ENCODE results near the gene CLINT1. TPM values are rescaled to one million over a fixed set of nuclear protein-coding genes. Genes with fewer than 3 reads are reported as not detected.

Gene CLINT1
- total RNA-seq, 8 experiments from 2014 or later = 31.8 to 83.5 (median 53.8) TPM

DNA sequence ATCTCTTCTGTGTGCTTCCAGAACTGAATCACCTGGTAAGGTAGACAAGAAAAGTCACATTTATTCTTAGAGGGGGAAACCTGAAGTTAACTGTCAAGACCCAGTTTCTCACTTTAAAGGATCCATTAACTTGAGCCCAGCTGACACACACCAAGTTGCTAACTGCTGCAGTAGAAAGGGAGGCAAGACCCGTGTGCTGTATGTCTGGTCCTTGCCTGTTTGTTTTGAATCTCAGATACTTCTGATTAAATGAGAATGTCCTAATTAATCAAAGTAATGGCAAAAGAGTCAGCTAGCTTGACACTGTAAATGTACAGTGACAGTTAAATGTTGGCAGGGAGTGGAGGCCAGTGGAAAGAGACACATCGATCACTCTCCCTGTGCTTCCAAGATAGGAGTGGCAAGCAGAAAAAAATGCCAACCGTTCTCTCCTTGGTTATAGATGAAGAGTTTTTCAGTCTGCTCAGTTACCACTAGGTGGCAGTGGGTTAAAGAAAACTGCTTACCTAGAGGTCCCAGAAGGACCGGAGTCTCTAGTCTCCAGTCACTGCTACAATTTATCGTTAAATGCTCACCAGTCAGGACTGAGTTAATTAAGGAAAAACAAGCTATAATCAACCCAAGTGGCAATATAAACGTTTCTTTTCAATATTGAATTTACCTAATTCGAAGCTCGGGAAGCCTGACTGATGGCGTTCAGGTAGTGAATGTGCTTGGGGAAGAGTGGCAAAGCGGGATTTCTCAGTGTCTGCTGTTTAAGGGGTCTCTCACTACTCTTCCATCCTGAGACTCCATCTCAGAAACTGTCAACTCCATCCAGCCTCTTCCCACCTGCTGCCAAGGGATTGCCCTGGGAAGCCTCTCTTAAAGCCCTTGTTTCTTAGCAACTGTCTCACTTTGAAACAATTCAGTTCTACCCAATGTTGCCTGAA, 97.0 kb downstream of the CLINT1 start:
- Histone ChIP-seq H3K27ac (no peak overlapping the region), H3K4me3 (no peak overlapping the region), H3K4me1 (replicated peaks in 1 of 2) (peaks cover 10 to 17% of the 10 kb centered on the region in 2 donors)
- 8 to 100% (median 39%) methylated on average over 2 to 10 of the region's 10 CpGs for WGBS, 10 experiments
- in situ Hi-C loops (cut with MboI; ENCODE audit: low pct_unique_long_range_greater_than_20kb in 2 of 9, low sequenced_read_pairs in 9 of 9, unreplicated experiment in 9 of 9) = loop anchor here in 4 of 9 experiments (25.0 kb wide), 2 partner anchors 1350 to 1375 kb away; no protein-coding TSS in a partner anchor
- ATAC-seq (replicated peaks in 6 of 8) = peak; percentile 95 to 99 (median 98)

DNA sequence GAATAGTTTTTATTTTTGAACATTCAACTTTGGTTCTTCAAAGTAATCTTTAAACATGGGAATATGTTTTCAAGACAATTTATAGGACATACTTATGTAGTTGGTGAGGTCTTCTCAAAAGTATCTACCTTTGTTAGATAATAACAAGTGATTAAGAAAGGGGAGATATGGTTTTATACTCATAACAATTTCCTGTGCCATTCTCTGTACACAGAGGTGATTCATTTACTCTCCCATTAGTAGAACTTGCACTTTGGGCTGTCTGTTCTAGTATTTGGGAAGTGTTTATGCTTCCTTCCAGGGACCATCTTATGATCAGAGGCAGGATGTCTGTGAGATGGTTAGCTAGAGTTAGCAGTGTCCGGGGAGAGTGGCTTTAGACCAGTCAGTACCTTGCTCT, 100.2 kb downstream of the CLINT1 start:
- no peak overlapping the region for H3K4me3 ChIP-seq
- H3K4me1 ChIP-seq (replicated peaks in 1 of 2) = peaks cover 6 to 11% of the 10 kb centered on the region in 2 donors
- H3K27ac ChIP-seq = no peak overlapping the region
- ATAC-seq (replicated peaks in 6 of 8) = no peak
- 80 to 100% (median 100%) methylated on average over 1 of the region's 1 CpG; no CpG with 5 or more reads in 5 of the 10 experiments for WGBS, 10 experiments
- in situ Hi-C loops (cut with MboI; ENCODE audit: low pct_unique_long_range_greater_than_20kb in 2 of 9, low sequenced_read_pairs in 9 of 9, unreplicated experiment in 9 of 9) = loop anchor here in 4 of 9 experiments (25.0 kb wide), 2 partner anchors 1354 to 1379 kb away; no protein-coding TSS in a partner anchor

DNA sequence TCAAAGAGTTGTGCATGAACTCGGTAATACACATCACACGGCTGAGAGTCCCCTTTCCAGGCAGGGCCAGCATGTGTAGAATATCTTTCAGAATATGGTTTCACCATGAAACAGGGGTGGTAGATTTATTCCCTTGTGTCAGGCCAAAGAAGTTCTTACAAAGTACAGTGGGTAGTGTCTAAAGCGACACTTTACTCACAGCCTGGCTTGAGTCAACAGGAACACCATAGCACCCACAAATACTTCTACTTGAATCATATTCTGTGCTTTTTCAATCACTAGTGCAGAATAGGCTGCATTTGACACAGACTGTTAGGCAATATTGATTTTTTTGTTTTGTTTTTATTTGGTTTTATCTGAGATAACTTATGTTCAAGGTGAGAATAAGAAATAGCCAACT, 102.8 kb downstream of the CLINT1 start:
- no peak overlapping the region for H3K4me3 ChIP-seq
- 90 to 100% (median 100%) methylated on average over 1 to 3 of the region's 3 CpGs; no CpG with 5 or more reads in 3 of the 10 experiments for WGBS, 10 experiments
- H3K27ac ChIP-seq = no peak overlapping the region
- H3K4me1 ChIP-seq (replicated peaks in 1 of 2) = no peaks in the 10 kb centered on the region
- in situ Hi-C loops (cut with MboI; ENCODE audit: low pct_unique_long_range_greater_than_20kb in 2 of 9, low sequenced_read_pairs in 9 of 9, unreplicated experiment in 9 of 9) = loop anchor here in 4 of 9 experiments (25.0 kb wide), 2 partner anchors 1356 to 1381 kb away; no protein-coding TSS in a partner anchor
- ATAC-seq (replicated peaks in 6 of 8) = no peak

DNA sequence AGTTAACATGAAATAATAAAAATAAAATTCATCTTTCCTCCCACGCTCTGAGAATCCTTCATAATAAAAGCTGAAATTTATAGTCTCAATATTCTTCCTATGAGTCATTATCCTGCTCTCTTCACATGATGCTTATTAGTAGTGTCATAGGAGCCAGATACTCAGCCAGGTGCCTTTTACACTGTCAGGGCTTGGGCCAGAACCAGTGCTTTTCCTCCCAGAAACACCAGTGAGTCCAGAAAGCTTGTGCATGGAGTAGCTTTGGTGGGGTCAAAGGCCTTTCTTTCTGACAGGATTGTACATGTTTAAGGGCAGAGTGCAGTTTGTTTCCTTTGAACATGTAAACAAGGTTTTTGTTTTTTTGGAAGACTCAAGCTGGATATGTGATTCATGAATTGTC, 108.6 kb downstream of the CLINT1 start:
- 50 to 100% (median 78%) methylated on average over 1 of the region's 1 CpG; no CpG with 5 or more reads in 7 of the 10 experiments for WGBS, 10 experiments
- H3K4me3 ChIP-seq = no peak overlapping the region
- no peak overlapping the region for H3K27ac ChIP-seq
- peak in 3 of 8 experiments; percentile 13 to 42 (median 40) for ATAC-seq (replicated peaks in 6 of 8)
- peaks cover 0 to 1% of the 10 kb centered on the region in 2 donors for H3K4me1 ChIP-seq (replicated peaks in 1 of 2)
- in situ Hi-C loops (cut with MboI; ENCODE audit: low pct_unique_long_range_greater_than_20kb in 2 of 9, low sequenced_read_pairs in 9 of 9, unreplicated experiment in 9 of 9) = loop anchor here in 4 of 9 experiments (25.0 kb wide), 2 partner anchors 1362 to 1387 kb away; no protein-coding TSS in a partner anchor

DNA sequence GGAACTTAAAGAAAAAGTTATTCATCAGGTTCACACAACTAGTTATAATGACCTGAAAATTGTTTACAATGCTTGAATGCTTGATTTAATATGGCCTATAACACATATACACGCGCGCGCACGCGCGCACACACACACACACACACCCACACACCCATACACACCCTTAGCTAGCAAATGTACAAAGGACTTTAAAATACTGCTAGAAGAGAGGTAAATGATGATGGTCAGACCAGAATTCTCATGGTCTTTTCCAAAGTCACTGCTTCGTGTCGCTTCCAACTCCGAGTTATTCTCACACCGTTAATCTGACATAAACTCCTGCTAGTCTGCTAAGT, 109.5 kb downstream of the CLINT1 start:
- Histone ChIP-seq H3K4me3 (no peak overlapping the region), H3K4me1 (replicated peaks in 1 of 2) (peaks cover 0 to 6% of the 10 kb centered on the region in 2 donors), H3K27ac (no peak overlapping the region)
- WGBS, 10 experiments = 67 to 100% (median 89%) methylated on average over 4 to 11 of the region's 11 CpGs; no CpG with 5 or more reads in 2 of the 10 experiments
- in situ Hi-C loops (cut with MboI; ENCODE audit: low pct_unique_long_range_greater_than_20kb in 2 of 9, low sequenced_read_pairs in 9 of 9, unreplicated experiment in 9 of 9) = loop anchor here in 4 of 9 experiments (25.0 kb wide), 2 partner anchors 412 to 612 kb away; partner anchors contain the start of gene MED7 (in 1 of the 4)
- no peak for ATAC-seq (replicated peaks in 6 of 8)

DNA sequence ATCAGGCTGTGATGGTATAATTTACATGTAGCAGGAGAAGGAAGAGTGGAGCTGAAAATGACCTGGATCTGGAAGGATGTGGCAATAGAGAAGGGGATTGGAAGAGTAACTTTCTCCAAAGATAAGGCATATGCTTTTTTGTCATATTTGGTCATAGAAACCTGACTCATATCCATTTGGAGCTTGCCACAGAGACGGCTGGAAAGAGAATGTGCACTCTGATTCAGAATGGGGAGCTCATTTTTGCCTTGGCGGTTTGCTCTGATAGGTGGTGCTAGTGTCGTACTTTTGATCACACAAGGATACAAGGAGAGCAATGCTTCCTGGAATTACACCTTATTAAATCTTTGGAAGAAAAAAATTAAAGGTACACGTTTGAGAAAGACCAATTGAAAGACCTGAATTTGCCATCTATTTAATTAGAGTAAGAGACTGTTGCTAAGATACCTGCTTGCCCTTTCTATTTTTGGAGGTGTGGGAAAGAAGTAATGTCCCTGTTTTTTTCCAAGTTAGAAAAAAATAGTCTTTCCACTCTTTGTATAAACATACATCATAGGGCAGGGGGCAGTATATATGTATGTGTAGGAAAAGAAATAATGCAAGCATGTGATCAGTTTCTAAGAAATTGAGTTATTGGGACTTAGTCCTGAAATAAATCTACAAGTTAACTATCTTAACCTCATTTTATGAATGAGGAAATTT, 110.0 kb downstream of the CLINT1 start:
- in situ Hi-C loops (cut with MboI; ENCODE audit: low pct_unique_long_range_greater_than_20kb in 2 of 9, low sequenced_read_pairs in 9 of 9, unreplicated experiment in 9 of 9) = loop anchor here in 4 of 9 experiments (25.0 kb wide), 2 partner anchors 412 to 612 kb away; partner anchors contain the start of gene MED7 (in 1 of the 4)
- ATAC-seq (replicated peaks in 6 of 8) = peak in 2 of 8 experiments; percentile 7 to 15
- H3K4me1 ChIP-seq (replicated peaks in 1 of 2) = peaks cover 0 to 6% of the 10 kb centered on the region in 2 donors
- WGBS, 10 experiments = 20 to 100% (median 72%) methylated on average over 1 to 4 of the region's 4 CpGs; no CpG with 5 or more reads in 1 of the 10 experiments
- H3K4me3 ChIP-seq = no peak overlapping the region
- H3K27ac ChIP-seq = no peak overlapping the region

DNA sequence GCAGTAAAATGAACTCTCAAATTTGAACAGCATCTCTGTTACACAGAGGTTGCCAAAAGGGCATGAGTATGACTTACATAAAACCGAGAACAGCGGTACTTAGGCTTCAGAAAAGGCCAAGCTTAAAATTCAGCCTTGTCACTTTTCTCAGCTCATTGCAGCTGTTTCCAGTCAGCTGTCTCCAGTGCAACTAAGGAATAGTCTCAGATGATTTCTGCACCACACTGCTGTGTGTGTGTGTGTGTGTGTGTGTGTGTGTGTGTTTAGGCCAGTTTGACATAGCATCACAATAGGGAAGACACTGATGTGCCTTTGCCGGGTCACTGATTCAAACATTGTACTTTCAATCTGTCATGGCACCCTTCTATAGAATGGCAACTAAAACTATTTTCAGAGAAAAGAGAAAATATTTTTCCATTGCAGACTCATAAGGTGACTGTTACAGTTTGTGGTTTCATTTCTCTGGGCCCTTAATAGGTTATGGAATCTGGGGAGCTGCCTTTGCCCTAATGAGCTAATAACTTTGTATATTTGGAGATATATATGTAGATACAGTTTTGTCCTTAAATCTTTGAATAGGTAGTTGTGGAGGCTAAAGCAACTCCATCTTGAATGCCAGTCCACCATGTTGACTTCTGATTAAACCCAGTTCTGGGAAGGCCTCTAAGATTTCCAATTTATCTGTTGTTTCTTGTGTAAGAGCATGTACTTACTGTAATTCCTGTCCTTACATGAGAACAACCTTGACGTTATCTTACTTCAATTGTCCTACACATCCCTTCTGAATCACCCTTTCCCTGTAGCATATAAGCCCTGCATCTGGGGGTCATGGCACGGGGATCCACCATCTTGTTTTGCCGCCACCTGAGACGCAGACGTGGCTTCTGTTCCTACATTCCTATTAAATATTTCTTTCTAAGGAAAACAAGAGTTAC, 110.9 kb downstream of the CLINT1 start:
- WGBS, 10 experiments = 77 to 100% (median 94%) methylated on average over 3 to 8 of the region's 8 CpGs
- Histone ChIP-seq H3K4me3 (no peak overlapping the region), H3K27ac (no peak overlapping the region), H3K4me1 (replicated peaks in 1 of 2) (peaks cover 0 to 6% of the 10 kb centered on the region in 2 donors)
- no peak for ATAC-seq (replicated peaks in 6 of 8)
- in situ Hi-C loops (cut with MboI; ENCODE audit: low pct_unique_long_range_greater_than_20kb in 2 of 9, low sequenced_read_pairs in 9 of 9, unreplicated experiment in 9 of 9) = loop anchor here in 4 of 9 experiments (25.0 kb wide), 2 partner anchors 411 to 611 kb away; partner anchors contain the start of gene MED7 (in 1 of the 4)

DNA sequence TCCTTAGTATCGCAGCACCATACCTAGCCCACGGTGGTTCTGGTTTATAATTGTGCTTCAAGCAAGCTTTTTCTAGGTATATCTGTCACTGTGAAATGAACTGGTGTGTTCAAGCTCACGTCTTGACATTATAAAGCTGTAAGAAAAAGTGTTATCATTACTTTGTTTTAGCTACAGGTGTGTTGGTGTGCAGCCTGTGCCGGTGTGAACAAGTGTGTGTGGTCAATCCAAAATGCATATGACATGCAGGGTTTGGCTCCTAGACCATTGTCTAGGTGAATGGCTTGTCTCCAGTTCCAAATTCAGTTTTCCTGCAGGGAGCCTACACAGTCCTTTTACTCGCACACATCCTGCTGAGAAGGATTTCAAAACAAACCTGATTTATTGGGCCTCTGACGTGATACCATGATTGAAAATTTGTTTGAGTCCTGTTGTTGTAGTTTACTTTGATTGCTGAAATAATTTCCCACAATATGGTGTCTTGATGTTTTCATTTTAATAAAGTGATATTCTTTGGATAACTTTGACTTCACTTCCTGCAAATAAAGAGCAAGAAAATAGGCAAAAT, 111.7 kb downstream of the CLINT1 start:
- no peak overlapping the region for H3K27ac ChIP-seq

DNA sequence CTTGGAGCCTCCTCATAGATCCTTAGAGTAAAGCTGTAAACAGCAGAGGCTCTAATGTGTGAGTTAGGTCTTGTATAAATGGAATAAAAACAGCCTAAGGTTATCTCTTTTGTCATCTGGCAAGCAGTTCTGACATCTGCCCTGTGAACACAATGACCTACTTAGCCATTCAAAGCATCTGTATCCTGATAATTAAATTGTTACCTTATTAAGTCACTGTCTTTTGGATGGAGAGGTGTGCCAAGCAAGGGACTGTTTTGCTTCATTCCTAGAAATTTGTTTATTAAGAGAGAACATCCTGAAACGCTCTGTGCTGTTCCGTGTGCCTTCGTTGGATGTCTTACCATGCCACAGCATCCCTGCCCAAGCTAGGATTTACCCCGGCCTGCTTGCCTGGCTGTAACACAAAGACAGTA, 113.9 kb downstream of the CLINT1 start:
- ATAC-seq (replicated peaks in 6 of 8) = peak in 1 of 8 experiments; percentile 1
- Histone ChIP-seq H3K27ac (no peak overlapping the region), H3K4me3 (peak overlapping the region; percentile 59 to 88 (median 79)), H3K4me1 (replicated peaks in 1 of 2) (peaks cover 0 to 6% of the 10 kb centered on the region in 2 donors)
- WGBS, 10 experiments = 0 to 100% (median 87%) methylated on average over 1 to 4 of the region's 4 CpGs
- in situ Hi-C loops (cut with MboI; ENCODE audit: low pct_unique_long_range_greater_than_20kb in 2 of 9, low sequenced_read_pairs in 9 of 9, unreplicated experiment in 9 of 9) = loop anchor here in 4 of 9 experiments (25.0 kb wide), 2 partner anchors 408 to 608 kb away; partner anchors contain the start of gene MED7 (in 1 of the 4)

More for the DNA sequence above, 111.7 kb downstream of the CLINT1 start:
- H3K4me1 ChIP-seq (replicated peaks in 1 of 2) = peaks cover 0 to 6% of the 10 kb centered on the region in 2 donors
- in situ Hi-C loops (cut with MboI; ENCODE audit: low pct_unique_long_range_greater_than_20kb in 2 of 9, low sequenced_read_pairs in 9 of 9, unreplicated experiment in 9 of 9) = loop anchor here in 4 of 9 experiments (25.0 kb wide), 2 partner anchors 410 to 610 kb away; partner anchors contain the start of gene MED7 (in 1 of the 4)
- 60 to 96% (median 80%) methylated on average over 1 to 6 of the region's 6 CpGs; no CpG with 5 or more reads in 1 of the 10 experiments for WGBS, 10 experiments
- ATAC-seq (replicated peaks in 6 of 8) = no peak
- no peak overlapping the region for H3K4me3 ChIP-seq

DNA sequence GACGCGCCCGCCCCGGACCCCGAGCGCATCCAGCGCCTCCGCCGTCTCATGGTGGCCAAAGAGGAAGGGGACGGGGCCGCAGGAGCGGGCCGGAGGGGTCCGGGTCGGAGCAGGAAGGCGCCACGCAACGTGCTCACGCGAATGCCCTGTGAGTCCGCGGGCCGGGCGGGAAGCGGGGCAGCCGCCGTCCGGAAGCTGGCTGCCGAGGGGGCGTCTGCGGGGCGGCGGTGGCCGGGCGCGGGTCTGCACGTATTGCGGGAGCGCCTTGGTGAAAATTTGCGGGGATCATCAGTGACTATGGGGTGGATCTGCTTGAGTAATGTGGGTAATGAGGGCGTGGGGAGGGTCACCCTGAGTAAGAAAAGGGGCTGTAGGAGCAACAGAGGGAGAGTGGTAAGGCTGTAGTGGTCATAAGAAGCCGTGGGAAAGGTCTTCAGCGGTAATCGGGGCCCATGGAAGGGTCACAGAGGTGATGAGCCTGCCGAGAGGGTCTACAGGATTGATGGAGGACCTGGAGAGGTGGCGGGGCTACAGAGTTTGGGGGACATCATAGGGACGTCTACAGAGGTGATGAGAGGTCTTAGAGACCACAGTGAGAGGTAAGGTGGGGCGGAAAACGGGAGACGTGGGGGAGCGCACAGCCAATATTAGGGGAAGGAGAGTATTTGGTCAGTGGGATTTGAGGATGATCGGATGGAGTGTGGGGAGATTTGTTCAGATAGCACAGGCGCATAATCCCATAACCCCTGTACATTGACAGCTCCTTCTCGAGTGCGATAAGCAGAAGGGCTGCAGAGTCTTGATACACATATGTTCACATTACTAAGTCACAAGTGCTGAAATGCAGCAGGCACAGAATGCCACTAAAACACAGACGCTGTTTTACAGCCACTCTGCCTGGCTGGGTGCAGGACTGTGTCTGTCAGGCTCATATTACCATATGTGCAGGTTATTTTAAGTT, 114.6 kb downstream of the CLINT1 start:
- Histone ChIP-seq H3K4me3 (peak overlapping the region; percentile 59 to 88 (median 79)), H3K27ac (peak overlapping the region; percentile 18 to 45), H3K4me1 (replicated peaks in 1 of 2) (peaks cover 0 to 6% of the 10 kb centered on the region in 2 donors)
- WGBS, 10 experiments = 0 to 26% (median 0%) methylated on average over 2 to 13 of the region's 56 CpGs; no CpG with 5 or more reads in 5 of the 10 experiments
- in situ Hi-C loops (cut with MboI; ENCODE audit: low pct_unique_long_range_greater_than_20kb in 2 of 9, low sequenced_read_pairs in 9 of 9, unreplicated experiment in 9 of 9) = loop anchor here in 4 of 9 experiments (25.0 kb wide), 2 partner anchors 407 to 607 kb away; partner anchors contain the start of gene MED7 (in 1 of the 4)
- peak in 7 of 8 experiments; percentile 5 to 58 (median 49) for ATAC-seq (replicated peaks in 6 of 8)

Data from motor neuron (in vitro differentiated cells).